Gastroesophageal sphincter (tissue), 3 donors: ENCODE results near the gene RPP25.

Source experiments
- CTCF ChIP-seq, 4 experiments: fragments of 200-600 bp in 2 of 4; fragments of 450-650 bp in 2 of 4; sonication (generic) in 1 of 4; IDR thresholded peaks; one replicate each; pipeline ENCODE4 v1.5.1; 2017 to 2019; ENCODE audit warnings: antibody characterized with exemption in 4 of 4, mild to moderate bottlenecking in 2 of 4, moderate library complexity in 2 of 4
- EP300 ChIP-seq: sonication (generic); formaldehyde crosslinking; IDR thresholded peaks from one replicate; pipeline ENCODE4 v1.6.1; 2017; ENCODE audit warnings: antibody characterized with exemption, mild to moderate bottlenecking
- POLR2A ChIP-seq, 2 donors: fragments of 450-650 bp; IDR thresholded peaks; one replicate each; pipeline ENCODE4 v1.6.1; 2017; ENCODE audit warnings: antibody characterized with exemption in 2 of 2, mild to moderate bottlenecking in 2 of 2, moderate library complexity in 1 of 2
- POLR2AphosphoS5 ChIP-seq: sonication (generic); formaldehyde crosslinking; IDR thresholded peaks from one replicate; pipeline ENCODE4 v1.6.1; 2017; ENCODE audit warnings: antibody characterized with exemption

GRCh38 chr15:74937272-74937589 is 19.3 kb downstream of the RPP25 start:
- TF ChIP-seq POLR2A (IDR thresholded peaks at IDR 0.05) (no peak), POLR2AphosphoS5 (no peak), CTCF (IDR thresholded peaks at IDR 0.05) (no peak), EP300 (no peak)
